GM18519 (cell line): ENCODE results near the gene PRSS36.
"Not testable (repeated sequence)": the region's sequence is repeated elsewhere in the genome, so short reads cannot be mapped to it uniquely, and the experiment has no call there.

Source experiments
- ATAC-seq: cut with Tn5 transposase; IDR thresholded peaks from one replicate; pipeline ENCODE4 v1.9.1; 2021; ENCODE audit warnings: mild to moderate bottlenecking, moderate library complexity; ENCODE audit not compliant: unreplicated experiment, low FRiP score

The PRSS36 gene

GRCh38 chr16:31107465-31107867, 42.4 kb downstream of the PRSS36 start:
- no peak for ATAC-seq

- ATAC-seq, result no peak
Measured at GRCh38 chr16:31106509-31107464, 43.1 kb downstream of the PRSS36 start.

- ATAC-seq, result no peak
Measured at GRCh38 chr16:31105677-31106213, 44.1 kb downstream of the PRSS36 start.

DNA sequence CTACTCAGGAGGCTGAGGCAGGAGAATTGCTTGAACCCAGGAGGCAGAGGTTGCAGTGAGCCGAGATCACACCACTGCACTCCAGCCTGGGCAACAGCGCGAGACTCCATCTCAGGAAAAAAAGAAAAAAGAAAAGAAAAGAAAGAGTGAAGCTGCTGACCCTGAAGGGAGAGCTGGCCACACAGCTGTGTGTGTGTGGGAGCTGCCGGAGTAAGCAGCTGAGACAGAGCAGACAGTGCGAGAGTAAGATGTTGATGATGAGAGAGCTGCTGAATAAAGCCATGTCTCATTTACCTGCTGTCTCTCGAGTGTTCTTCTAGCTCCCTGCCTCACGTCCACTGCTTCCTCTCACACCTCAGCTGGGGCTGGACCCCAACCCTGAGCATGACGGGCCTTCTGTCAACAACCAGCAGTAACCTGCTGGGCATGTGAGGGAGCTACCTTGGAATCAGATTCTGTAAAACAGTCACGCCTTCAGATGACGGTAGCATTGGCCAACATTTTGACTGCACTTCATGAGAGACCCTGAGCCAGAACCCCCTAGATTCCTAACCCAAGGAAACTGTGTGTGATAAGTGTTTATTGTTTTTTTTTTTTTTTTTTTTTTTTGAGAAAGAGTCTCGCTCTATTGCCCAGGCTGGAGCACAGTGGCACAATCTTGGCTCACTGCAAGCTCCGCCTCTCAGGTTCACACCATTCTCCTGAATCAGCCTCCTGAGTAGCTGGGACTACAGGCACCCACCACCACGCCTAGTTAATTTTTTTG, 48.8 kb downstream of the PRSS36 start:
- not testable (repeated sequence) for ATAC-seq

GRCh38 chr16:31099860-31100638, 49.8 kb downstream of the PRSS36 start:
- no peak for ATAC-seq

DNA sequence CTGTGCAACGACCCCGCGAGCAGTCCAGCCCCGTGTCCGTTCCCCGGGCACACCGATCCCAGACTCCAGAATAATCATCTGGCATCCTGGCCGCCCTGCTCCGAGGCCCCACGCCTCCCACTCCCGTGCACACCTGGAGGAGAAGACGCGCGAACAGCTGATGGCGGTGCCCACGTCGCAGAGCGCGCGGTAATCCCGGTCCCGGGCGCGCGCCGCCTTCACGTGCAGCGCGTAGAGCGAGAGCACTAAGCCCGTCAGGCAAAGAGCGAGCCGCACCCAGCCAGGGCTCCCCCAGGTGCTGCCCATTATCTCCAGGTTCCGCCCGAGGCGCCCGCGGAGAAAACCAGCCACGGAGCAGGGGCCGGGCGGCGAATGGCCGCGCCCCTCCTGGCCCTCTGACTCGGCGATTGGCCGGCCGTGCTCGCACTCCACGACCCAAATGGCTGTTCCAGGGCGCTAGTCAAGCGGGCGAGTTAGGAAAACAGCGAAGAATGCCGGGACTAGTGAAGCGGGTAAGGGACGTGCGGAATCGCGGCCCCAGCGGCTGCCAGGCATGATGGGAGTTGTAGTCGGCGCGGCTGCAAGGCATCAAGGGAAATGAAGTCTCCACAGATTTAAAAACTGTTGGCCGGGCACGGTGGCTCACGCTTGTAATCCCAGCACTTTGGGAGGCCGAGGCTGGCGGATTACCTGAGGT, 55.3 kb downstream of the PRSS36 start, which contains the start of gene VKORC1:
Gene VKORC1, minus strand, starts transcription at position 374 of the 697 bp plus-strand sequence. Its CDS starts 68 bp downstream, at position 306.
- ATAC-seq, result peak; percentile 63

GRCh38 chr16:31094088-31094423, 55.8 kb downstream of the PRSS36 start:
- no peak for ATAC-seq

DNA sequence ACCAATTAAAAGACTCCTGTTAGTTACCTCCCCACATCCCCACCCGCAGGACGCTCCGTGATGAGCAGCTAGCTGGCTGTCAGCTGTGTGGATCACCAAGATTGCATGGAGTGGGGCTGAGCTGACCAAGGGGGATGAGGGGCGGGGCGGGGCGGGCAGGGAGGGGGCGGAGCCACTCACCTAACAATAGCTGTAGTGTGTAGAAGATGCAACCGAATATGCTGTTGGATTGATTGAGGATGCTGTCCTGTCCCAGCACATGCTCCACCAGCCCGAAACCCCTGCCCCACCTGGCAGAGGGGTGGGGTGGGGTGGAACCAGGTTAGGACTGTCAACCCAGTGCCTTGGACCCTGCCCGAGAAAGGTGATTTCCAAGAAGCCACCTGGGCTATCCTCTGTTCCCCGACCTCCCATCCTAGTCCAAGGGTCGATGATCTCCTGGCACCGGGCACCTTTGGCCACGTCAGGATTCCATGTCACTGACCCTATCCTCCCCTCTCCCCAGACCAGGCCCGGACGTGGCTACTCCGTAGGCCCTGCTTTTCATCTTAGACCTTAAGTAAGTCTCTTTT, 56.6 kb downstream of the PRSS36 start:
- no peak for ATAC-seq

- ATAC-seq, result no peak
Measured at GRCh38 chr16:31092330-31092729, 57.5 kb downstream of the PRSS36 start.

DNA sequence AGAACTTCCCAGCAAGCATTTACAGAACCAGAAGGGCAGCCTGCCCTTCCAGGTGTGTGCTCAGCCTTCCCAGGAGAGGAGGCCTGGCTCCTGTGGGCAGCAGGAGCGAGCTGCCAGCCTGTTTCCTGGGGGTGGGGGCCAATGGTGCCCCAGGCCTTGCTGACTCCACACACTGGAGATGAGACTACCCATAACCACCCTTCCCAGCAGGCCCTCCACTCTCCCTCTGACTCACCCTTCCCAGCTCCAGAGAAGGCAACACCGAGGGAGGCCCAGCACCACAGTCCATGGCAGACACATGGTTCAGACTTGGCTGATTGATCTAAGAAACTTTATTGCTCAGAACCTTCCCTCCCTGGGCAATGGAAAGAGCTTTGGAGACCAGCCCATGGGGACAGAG, 59.3 kb downstream of the PRSS36 start:
- no peak for ATAC-seq

GRCh38 chr16:31089199-31089598, 60.7 kb downstream of the PRSS36 start:
- ATAC-seq, result no peak
